GM18858 (cell line): ENCODE measurements around the gene SLC2A4.

Experiments used
- ATAC-seq: cut with Tn5 transposase; IDR thresholded peaks from one replicate; pipeline ENCODE4 v1.9.1; 2021; ENCODE audit not compliant: unreplicated experiment

SLC2A4 gene

GRCh38 chr17:7246779-7247178, 34.7 kb upstream of the SLC2A4 start:
- ATAC-seq = no peak

GRCh38 chr17:7248796-7249195, 32.7 kb upstream of the SLC2A4 start:
- ATAC-seq = no peak

DNA sequence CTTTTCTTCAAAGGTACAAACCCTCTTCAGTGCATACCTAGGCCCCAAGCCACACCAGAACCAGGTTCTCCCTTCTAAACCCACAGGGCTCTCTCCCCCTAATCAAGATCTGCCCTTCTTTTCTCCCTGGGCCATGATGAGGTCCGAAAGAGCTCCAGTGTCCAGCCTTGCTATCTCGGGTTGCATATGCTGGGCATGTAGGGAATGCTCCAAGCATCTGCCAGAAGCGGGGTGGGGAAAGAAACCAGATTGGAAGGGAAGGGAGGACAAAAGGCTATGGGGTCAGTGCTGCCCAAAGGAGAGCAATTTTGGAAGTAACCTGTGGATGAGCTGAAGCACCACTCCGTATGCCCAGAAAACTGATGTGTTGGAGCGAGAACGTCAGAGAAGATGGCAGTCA, 32.3 kb upstream of the SLC2A4 start:
- ATAC-seq = no peak

- no peak for ATAC-seq
Observed at GRCh38 chr17:7249830-7250229, 31.7 kb upstream of the SLC2A4 start.

DNA sequence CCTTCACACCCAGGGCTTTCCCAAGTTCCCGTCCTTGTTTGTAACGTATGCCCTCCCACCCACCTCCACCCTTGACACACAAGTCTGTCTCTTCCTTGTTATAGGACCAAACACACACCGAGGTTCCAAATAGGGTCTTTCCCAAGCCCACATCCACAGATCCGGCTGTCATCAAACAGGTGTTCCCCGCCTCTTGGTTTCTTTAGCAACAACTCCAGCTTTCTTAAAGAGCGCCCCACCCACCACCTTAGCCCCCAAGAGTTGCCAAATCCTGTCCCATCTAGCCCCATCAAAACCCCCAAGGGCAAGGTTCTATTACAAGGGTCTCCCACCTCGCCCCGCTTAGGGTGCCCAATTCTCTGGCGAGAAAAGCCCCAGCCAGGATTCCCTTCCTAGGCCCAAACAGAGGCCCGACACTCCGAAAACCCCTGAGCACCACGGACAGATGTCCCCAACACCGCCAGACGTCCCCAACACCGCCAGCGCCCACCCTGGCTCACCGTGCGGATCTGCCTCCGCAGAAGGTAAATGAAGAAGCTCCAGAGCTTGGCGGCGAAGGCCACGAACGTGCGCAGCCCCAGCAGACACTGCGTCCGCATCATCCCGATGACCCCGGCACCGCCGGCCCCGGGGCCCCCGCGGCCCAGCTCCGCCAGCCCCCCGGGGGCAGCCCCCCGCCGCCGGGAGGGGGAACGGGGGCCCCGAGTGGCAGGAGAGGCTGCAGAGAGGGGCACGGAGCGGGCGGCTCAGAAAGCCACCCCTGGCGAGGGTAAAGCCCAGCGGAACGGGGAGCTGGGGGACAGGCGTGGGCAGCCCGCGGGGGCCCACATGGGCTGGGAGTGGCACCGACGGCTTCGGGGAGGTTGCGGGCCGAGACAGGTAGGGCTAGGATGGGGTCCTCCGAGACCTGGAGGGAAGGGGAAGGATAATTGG, 30.6 kb upstream of the SLC2A4 start:
- no peak for ATAC-seq

DNA sequence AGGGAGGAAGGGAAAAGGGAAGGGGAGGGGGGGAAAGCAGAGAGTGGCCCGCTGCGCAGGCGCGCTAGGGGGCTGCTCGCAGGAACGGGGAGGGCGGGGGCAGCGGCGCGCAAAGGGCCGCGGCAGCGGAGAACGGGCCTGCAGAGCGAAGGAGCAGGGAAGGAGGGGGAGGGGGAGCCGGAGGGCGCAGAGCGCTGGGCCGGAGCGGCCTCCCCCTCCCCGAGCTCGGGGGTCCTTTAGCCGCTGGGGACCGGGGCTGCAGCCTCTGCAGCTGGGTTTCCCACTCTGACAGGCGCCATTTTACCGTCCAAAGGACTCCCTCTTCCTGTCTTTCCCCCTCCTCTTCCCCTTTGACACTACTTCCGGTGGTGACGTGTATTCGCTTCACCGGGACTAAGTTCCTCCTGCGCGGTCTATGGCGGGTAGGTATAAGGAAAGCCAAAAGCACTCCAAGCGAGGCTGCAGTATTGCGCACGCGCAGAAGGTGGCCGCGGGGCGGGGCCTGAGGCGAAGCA, 29.8 kb upstream of the SLC2A4 start, which contains the start of gene CTDNEP1:
Gene CTDNEP1 (minus strand): TSS at position 74 of the 515 bp plus-strand sequence. CDS start 438 bp downstream, outside the sequence.
- ATAC-seq = peak; percentile 68

- peak; percentile 40 for ATAC-seq
Observed at GRCh38 chr17:7252176-7253043, 29.1 kb upstream of the SLC2A4 start, which contains the start of gene ELP5. Gene ELP5, plus strand, starts transcription at chr17:7252215. Its CDS starts 336 bp downstream, at chr17:7252551.

DNA sequence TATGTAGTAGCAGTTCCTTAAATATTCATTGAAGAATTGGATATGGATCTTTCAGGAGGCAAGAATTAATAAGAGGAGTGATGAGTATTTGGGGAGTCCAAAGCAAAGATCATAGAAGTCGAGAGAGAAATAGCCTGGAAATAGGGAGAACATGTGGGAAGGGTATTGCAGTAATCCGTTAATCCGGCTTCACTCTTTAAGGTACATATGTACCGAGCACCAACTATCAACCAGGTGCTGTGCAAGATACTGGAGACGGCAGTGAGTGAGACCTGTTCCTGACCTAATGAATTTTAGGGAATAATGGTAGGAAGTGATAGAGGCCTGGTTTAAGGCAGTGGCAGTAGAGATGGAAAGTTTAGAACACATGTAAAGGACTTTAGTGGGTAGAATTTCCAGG, 28.4 kb upstream of the SLC2A4 start:
- ATAC-seq = no peak

DNA sequence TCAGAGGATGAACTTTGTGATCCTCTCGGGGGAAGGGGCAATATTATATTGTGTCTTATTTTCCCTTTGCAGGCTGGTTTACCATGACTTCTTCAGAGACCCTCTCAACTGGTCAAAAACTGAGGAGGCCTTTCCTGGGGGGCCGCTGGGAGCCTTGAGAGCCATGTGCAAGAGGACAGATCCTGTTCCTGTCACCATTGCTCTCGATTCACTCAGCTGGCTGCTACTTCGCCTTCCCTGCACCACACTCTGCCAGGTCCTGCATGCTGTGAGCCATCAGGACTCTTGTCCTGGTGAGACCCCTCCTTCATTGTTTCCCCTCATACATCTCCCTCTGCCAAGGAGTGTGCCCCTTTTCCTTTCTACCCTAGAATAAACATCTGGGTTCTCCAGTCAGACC, 27.0 kb upstream of the SLC2A4 start:
- no peak for ATAC-seq

GRCh38 chr17:7256766-7257456, 24.6 kb upstream of the SLC2A4 start:
- no peak for ATAC-seq

GRCh38 chr17:7258731-7259554, 22.6 kb upstream of the SLC2A4 start:
- no peak for ATAC-seq

- no peak for ATAC-seq
Observed at GRCh38 chr17:7259555-7259889, 22.0 kb upstream of the SLC2A4 start.

GRCh38 chr17:7260151-7260550, 21.4 kb upstream of the SLC2A4 start:
- ATAC-seq = no peak

DNA sequence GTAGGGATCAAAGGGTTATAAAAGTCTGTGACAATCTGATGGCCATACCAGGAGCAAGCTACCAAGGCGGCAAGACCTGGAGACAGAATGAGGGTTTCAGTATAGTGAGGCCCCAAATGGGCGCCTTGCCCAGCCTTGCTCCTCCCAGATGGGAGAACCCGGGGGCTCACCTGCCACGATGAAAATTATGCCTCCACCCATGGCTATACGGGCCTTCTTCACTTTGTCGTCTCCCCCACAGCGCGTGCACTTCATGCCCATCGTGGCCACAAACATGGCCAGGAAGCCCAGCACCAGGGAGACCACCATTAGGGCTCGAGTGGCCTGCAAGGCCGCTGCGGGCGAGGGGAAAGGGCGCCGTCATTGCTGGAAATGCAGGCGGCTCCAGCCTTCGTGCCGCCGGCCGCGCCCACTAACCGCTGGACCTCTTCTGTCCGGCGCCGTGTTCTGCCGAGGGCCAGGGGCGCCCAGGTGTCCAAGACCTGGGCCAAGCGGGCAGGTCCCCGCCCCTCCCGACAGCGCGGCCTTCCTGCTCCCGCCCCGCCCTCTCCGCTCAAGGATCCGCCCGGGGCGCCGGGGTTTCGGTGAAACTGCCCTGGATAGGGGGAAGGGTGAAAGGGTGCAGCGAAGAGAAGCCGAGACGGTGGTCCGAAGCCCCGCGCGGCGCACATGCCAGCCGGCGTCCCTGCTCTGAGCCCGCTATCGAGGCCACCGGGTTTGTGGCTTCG, 20.7 kb upstream of the SLC2A4 start:
- no peak for ATAC-seq

- ATAC-seq = no peak
Observed at GRCh38 chr17:7261379-7262191, 19.9 kb upstream of the SLC2A4 start.

DNA sequence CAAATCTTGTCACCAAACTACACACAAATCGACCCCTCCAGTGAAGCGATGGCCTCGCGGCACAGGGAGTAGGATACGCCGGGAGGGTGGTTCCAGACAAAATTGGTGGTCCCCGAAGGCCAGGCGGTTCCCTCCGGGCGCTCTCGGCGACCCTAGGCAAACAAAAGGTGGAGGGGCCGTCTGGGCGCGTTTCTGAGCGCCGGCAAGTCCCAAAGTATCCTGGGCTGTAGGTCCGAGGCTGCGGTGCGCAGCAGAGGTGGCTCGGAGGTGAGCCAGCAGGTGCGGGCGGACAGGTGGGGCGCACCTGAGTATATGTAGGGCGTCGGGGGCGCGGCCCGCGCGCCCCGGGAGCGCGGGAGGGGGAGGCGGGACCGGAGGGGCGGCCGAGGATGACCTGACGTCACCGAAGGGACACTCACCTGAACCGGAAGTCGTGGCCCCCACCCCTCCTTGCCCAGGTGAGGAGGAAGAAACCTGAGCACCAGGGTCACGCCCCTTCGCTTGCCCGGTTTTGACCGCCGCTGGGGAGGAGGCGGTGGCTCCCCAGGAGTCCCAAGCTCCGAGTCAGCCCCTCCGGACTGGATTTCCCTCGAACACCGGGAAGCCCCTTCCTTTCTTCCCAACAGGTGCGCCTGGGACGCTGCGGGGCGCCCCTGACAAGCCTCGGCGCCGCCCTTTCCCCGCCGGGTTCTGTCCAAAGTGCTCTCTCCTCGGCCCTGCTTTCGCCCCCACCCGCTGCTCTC, 19.2 kb upstream of the SLC2A4 start, which contains the start of gene CLDN7:
Gene CLDN7 (minus strand): TSS at position 287 of the 743 bp plus-strand sequence. CDS start 435 bp downstream, outside the sequence.
- no peak for ATAC-seq

GRCh38 chr17:7262935-7263800, 18.4 kb upstream of the SLC2A4 start:
- ATAC-seq = no peak
